ENCODE results near the gene METTL2A.
"Not testable (repeated sequence)": the region's sequence is repeated elsewhere in the genome, so short reads cannot be mapped to it uniquely, and the experiment has no call there.

The METTL2A gene

GRCh38 chr17:62473030-62473982 lies 49.6 kb downstream of the METTL2A start:
- DNase-seq = not testable (repeated sequence)

- not testable (repeated sequence) for DNase-seq
Observed at GRCh38 chr17:62477111-62477510, 53.4 kb downstream of the METTL2A start.

- DNase-seq = not testable (repeated sequence)
Observed at GRCh38 chr17:62477718-62478408, 54.2 kb downstream of the METTL2A start.

- peak; percentile 72 for DNase-seq
Observed at GRCh38 chr17:62478424-62478879, 54.8 kb downstream of the METTL2A start, which contains the start of gene TLK2. TLK2 (plus strand) TSS chr17:62478825; CDS start chr17:62481126, 2,301 bp downstream.

- not testable (repeated sequence) for DNase-seq
Observed at GRCh38 chr17:62478880-62479638, 55.4 kb downstream of the METTL2A start.

- DNase-seq = not testable (repeated sequence)
Observed at GRCh38 chr17:62479639-62480258, 56.1 kb downstream of the METTL2A start.

GRCh38 chr17:62482553-62482952 lies 58.9 kb downstream of the METTL2A start:
- DNase-seq = not testable (repeated sequence)

GRCh38 chr17:62490990-62491389 lies 67.3 kb downstream of the METTL2A start:
- not testable (repeated sequence) for DNase-seq

- not testable (repeated sequence) for DNase-seq
Observed at GRCh38 chr17:62493049-62493655, 69.5 kb downstream of the METTL2A start.

- not testable (repeated sequence) for DNase-seq
Observed at GRCh38 chr17:62494073-62494472, 70.4 kb downstream of the METTL2A start.

- DNase-seq = not testable (repeated sequence)
Observed at GRCh38 chr17:62496344-62496743, 72.6 kb downstream of the METTL2A start.

- not testable (repeated sequence) for DNase-seq
Observed at GRCh38 chr17:62498796-62499195, 75.1 kb downstream of the METTL2A start.

Data from NCI-H2171 treated with DMSO at 0.1 percent for 48 hours (cell line).